ENCODE results near the gene MAP3K4.

MAP3K4 gene

DNA sequence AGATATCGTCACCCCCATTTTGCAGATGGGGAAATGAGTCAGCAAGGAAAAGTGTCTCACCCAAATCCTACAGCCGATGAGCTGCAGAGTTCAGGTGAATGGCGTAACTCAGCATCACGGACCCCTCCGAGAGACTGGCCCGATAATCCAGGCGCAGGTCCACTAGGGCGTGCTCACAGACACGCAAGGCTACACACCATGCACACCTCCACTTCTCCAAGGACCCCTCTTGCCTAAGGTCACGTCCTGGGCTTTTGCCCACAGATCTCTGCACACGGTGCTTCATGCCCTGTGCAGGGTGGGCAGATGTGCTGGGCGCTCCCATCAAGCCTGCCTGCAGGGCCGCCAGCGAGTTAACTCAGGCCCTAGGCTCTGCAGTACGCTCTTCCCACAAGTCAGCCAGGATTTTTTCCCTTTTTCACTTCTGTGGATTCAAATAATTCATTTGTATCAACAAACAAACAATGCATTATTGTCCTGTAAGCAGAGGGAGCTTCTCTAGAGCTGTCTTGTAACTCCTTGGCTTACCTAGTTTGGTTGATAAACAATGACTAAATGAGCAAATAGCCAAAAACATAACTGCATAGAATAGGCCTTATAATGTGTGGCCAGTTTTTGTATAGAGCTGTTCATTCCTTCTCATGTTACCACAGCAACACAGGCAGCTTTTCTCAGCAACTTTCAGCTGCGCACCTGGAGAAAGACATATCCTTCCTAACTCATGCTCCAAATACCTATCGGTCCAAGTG lies 143.2 kb downstream of the MAP3K4 start:
- Histone ChIP-seq H3K4me2 (ENCODE audit: low read depth, low read length, poor library complexity, severe bottlenecking) (no peak overlapping the region), H2AFZ (ENCODE audit: low read length) (no peak overlapping the region), H3K79me2 (ENCODE audit: insufficient read depth, low read length) (no peaks in the 10 kb centered on the region), H3K36me3 (ENCODE audit: insufficient read depth, low read length) (peaks cover 9% of the 10 kb centered on the region; the same call in 1 of the 2 replicates), H3K9ac (ENCODE audit: low read depth, low read length, poor library complexity, severe bottlenecking) (no peak overlapping the region), H3K27me3 (ENCODE audit: insufficient read depth, low read length, poor library complexity, severe bottlenecking) (no peaks in the 10 kb centered on the region), H3K4me3 (ENCODE audit: low read length, poor library complexity, severe bottlenecking) (no peak overlapping the region), H3F3A (ENCODE audit: low read depth) (no peaks in the 10 kb centered on the region), H4K20me1 (ENCODE audit: insufficient read depth, low read length, poor library complexity, severe bottlenecking) (no peaks in the 10 kb centered on the region), H3K9me3 (ENCODE audit: insufficient read depth, low read depth, low read length) (no peaks in the 10 kb centered on the region), H3K4me1 (ENCODE audit: insufficient read depth, low read length, poor library complexity, severe bottlenecking) (no peaks in the 10 kb centered on the region), H3K9me2 (replicated peaks; ENCODE audit: low read depth, low read length) (no peaks in the 10 kb centered on the region)
- TF ChIP-seq EZH2phosphoT487 (IDR thresholded peaks at IDR 0.05; ENCODE audit: borderline replicate concordance) (no peak), CTCF (conservative IDR thresholded peaks at IDR 0.05; ENCODE audit: low read length) (no peak)

GRCh38 chr6:161135695-161136591 lies 144.4 kb downstream of the MAP3K4 start:
- Histone ChIP-seq H3F3A (ENCODE audit: low read depth) (no peaks in the 10 kb centered on the region), H3K9ac (ENCODE audit: low read depth, low read length, poor library complexity, severe bottlenecking) (no peak overlapping the region), H3K9me2 (replicated peaks; ENCODE audit: low read depth, low read length) (no peaks in the 10 kb centered on the region), H3K36me3 (ENCODE audit: insufficient read depth, low read length) (peaks cover 5% of the 10 kb centered on the region; the same call in 1 of the 2 replicates), H3K4me2 (ENCODE audit: low read depth, low read length, poor library complexity, severe bottlenecking) (no peak overlapping the region), H4K20me1 (ENCODE audit: insufficient read depth, low read length, poor library complexity, severe bottlenecking) (no peaks in the 10 kb centered on the region), H3K4me3 (ENCODE audit: low read length, poor library complexity, severe bottlenecking) (no peak overlapping the region), H3K79me2 (ENCODE audit: insufficient read depth, low read length) (no peaks in the 10 kb centered on the region), H3K4me1 (ENCODE audit: insufficient read depth, low read length, poor library complexity, severe bottlenecking) (no peaks in the 10 kb centered on the region), H3K27me3 (ENCODE audit: insufficient read depth, low read length, poor library complexity, severe bottlenecking) (no peaks in the 10 kb centered on the region), H3K9me3 (ENCODE audit: insufficient read depth, low read depth, low read length) (no peaks in the 10 kb centered on the region), H2AFZ (ENCODE audit: low read length) (no peak overlapping the region)
- no peak for TF ChIP-seq EZH2phosphoT487 (IDR thresholded peaks at IDR 0.05; ENCODE audit: borderline replicate concordance)
- TF ChIP-seq CTCF (conservative IDR thresholded peaks at IDR 0.05; ENCODE audit: low read length): no peak

GRCh38 chr6:161136655-161137054 lies 145.1 kb downstream of the MAP3K4 start:
- Histone ChIP-seq H3K4me2 (ENCODE audit: low read depth, low read length, poor library complexity, severe bottlenecking) (no peak overlapping the region), H3F3A (ENCODE audit: low read depth) (no peaks in the 10 kb centered on the region), H3K79me2 (ENCODE audit: insufficient read depth, low read length) (no peaks in the 10 kb centered on the region), H3K4me3 (ENCODE audit: low read length, poor library complexity, severe bottlenecking) (no peak overlapping the region), H3K36me3 (ENCODE audit: insufficient read depth, low read length) (peaks cover 3% of the 10 kb centered on the region; the same call in 1 of the 2 replicates), H3K27me3 (ENCODE audit: insufficient read depth, low read length, poor library complexity, severe bottlenecking) (no peaks in the 10 kb centered on the region), H3K4me1 (ENCODE audit: insufficient read depth, low read length, poor library complexity, severe bottlenecking) (no peaks in the 10 kb centered on the region), H3K9ac (ENCODE audit: low read depth, low read length, poor library complexity, severe bottlenecking) (no peak overlapping the region), H4K20me1 (ENCODE audit: insufficient read depth, low read length, poor library complexity, severe bottlenecking) (no peaks in the 10 kb centered on the region), H2AFZ (ENCODE audit: low read length) (no peak overlapping the region), H3K9me3 (ENCODE audit: insufficient read depth, low read depth, low read length) (no peaks in the 10 kb centered on the region), H3K9me2 (replicated peaks; ENCODE audit: low read depth, low read length) (no peaks in the 10 kb centered on the region)
- TF ChIP-seq CTCF (conservative IDR thresholded peaks at IDR 0.05; ENCODE audit: low read length): no peak
- no peak for TF ChIP-seq EZH2phosphoT487 (IDR thresholded peaks at IDR 0.05; ENCODE audit: borderline replicate concordance)
